Liver (tissue), 9 donors: Measurements from ENCODE around the gene CFAP70. TPM values are rescaled to one million over a fixed set of nuclear protein-coding genes. Genes with fewer than 3 reads are reported as not detected.

Experiments used
- DNase-seq: peaks from one replicate; pipeline ENCODE4 v3.0.0-alpha.2; 2017; ENCODE audit warnings: low spot score
- H3K27ac ChIP-seq, 2 donors: one replicate each; pipeline ENCODE4 v1.7.0; 2013; ENCODE audit warnings: inconsistent platforms in 2 of 2, low read length in 2 of 2, control low read depth in 1 of 2, low read depth in 1 of 2, mild to moderate bottlenecking in 1 of 2
- H3K27me3 ChIP-seq, 4 donors: one replicate each; pipeline versions ENCODE4 v1.6.1 to v1.7.0; 2013; ENCODE audit warnings: low read length in 3 of 4, inconsistent platforms in 1 of 4, mild to moderate bottlenecking in 1 of 4, moderate library complexity in 1 of 4; ENCODE audit not compliant: control insufficient read depth in 4 of 4, insufficient read depth in 4 of 4
- H3K36me3 ChIP-seq, 4 donors: one replicate each; pipeline versions ENCODE4 v1.6.1 to v1.7.0; 2013; ENCODE audit warnings: low read length in 3 of 4, mild to moderate bottlenecking in 3 of 4, low read depth in 1 of 4, moderate library complexity in 1 of 4; ENCODE audit not compliant: control insufficient read depth in 4 of 4, insufficient read depth in 3 of 4
- H3K4me1 ChIP-seq, 4 donors: one replicate each; pipeline versions ENCODE4 v1.6.1 to v1.7.0; 2013; ENCODE audit warnings: low read length in 3 of 4, mild to moderate bottlenecking in 3 of 4, moderate library complexity in 1 of 4; ENCODE audit not compliant: control insufficient read depth in 4 of 4, insufficient read depth in 4 of 4
- H3K4me3 ChIP-seq, 3 donors: one replicate each; pipeline versions ENCODE4 v1.6.1 to v1.7.0; 2013; ENCODE audit warnings: low read length in 3 of 3, control low read depth in 1 of 3, low read depth in 1 of 3, mild to moderate bottlenecking in 1 of 3
- H3K9ac ChIP-seq, 2 donors: one replicate each; pipeline ENCODE4 v1.7.0; 2013; ENCODE audit warnings: low read length in 2 of 2, mild to moderate bottlenecking in 2 of 2, moderate library complexity in 2 of 2, control low read depth in 1 of 2, low read depth in 1 of 2
- H3K9me3 ChIP-seq, 4 donors: one replicate each; pipeline versions ENCODE4 v1.6.1 to v1.7.0; 2013; ENCODE audit warnings: low read length in 3 of 4; ENCODE audit not compliant: control insufficient read depth in 4 of 4
- EGR1 ChIP-seq, 2 donors: IDR thresholded peaks; 2 replicates each; pipeline ENCODE4 v1.6.1; 2016 to 2018; ENCODE audit warnings: antibody characterized with exemption in 2 of 2, low read depth in 2 of 2
- FOXA1 ChIP-seq: IDR thresholded peaks from 2 replicates; pipeline ENCODE4 v1.6.1; 2016; ENCODE audit warnings: antibody characterized with exemption
- FOXA2 ChIP-seq: IDR thresholded peaks from 2 replicates; pipeline ENCODE4 v1.6.1; 2016; ENCODE audit warnings: antibody characterized with exemption
- GABPA ChIP-seq, 2 donors: IDR thresholded peaks in 1 of 2; conservative IDR thresholded peaks in 1 of 2; 2 replicates each; pipeline ENCODE4 v1.6.1; 2016; ENCODE audit warnings: antibody characterized with exemption in 2 of 2, mild to moderate bottlenecking in 1 of 2, moderate library complexity in 1 of 2
- HNF4A ChIP-seq, 2 donors: conservative IDR thresholded peaks; 2 replicates each; pipeline ENCODE4 v1.6.1; 2016; ENCODE audit warnings: antibody characterized with exemption in 2 of 2, mild to moderate bottlenecking in 2 of 2
- HNF4G ChIP-seq: IDR thresholded peaks from 2 replicates; pipeline ENCODE4 v1.6.1; 2016; ENCODE audit warnings: antibody characterized with exemption
- JUND ChIP-seq, 2 donors: IDR thresholded peaks; 2 replicates each; pipeline ENCODE4 v1.6.1; 2016; ENCODE audit warnings: antibody characterized with exemption in 2 of 2
- MAX ChIP-seq: IDR thresholded peaks from 2 replicates; pipeline ENCODE4 v1.6.1; 2016; ENCODE audit warnings: antibody characterized with exemption
- NR2F2 ChIP-seq: IDR thresholded peaks from 2 replicates; pipeline ENCODE4 v1.6.1; 2016; ENCODE audit warnings: antibody characterized with exemption
- RAD21 ChIP-seq, 2 donors: IDR thresholded peaks; 2 replicates each; pipeline ENCODE4 v1.6.1; 2016; ENCODE audit warnings: antibody characterized with exemption in 2 of 2, mild to moderate bottlenecking in 2 of 2
- REST ChIP-seq: IDR thresholded peaks from 2 replicates; pipeline ENCODE4 v1.6.1; 2016; ENCODE audit warnings: antibody characterized with exemption, mild to moderate bottlenecking
- RXRA ChIP-seq, 2 donors: IDR thresholded peaks; 2 replicates each; pipeline ENCODE4 v1.6.1; 2017 to 2018; ENCODE audit warnings: antibody characterized with exemption in 2 of 2, mild to moderate bottlenecking in 1 of 2
- SP1 ChIP-seq: IDR thresholded peaks from 2 replicates; pipeline ENCODE4 v1.6.1; 2018; ENCODE audit warnings: antibody characterized with exemption, mild to moderate bottlenecking
- TAF1 ChIP-seq: conservative IDR thresholded peaks from 2 replicates; pipeline ENCODE4 v1.6.1; 2016; ENCODE audit warnings: antibody characterized with exemption, mild to moderate bottlenecking
- YY1 ChIP-seq: IDR thresholded peaks from 2 replicates; pipeline ENCODE4 v1.6.1; 2016; ENCODE audit warnings: antibody characterized with exemption, mild to moderate bottlenecking
- WGBS: extraction: QIAGEN DNeasy Blood & Tissue Kit; methylation state at CpG from one replicate; pipeline ENCODE4 v1.1.7; 2013; 5-methylcytosine and 5-hydroxymethylcytosine counted together
- polyA plus RNA-seq, 2 donors: library from polyadenylated mRNA; stranded (reverse) in 1 of 2; unstranded in 1 of 2; fragments of 200-250 nt in 1 of 2; fragments of >200 nt in 1 of 2; fragmentation: Nextera tagmentation in 1 of 2; extraction: Ambion mirVana in 1 of 2; gene quantifications; one replicate each; pipeline versions ENCODE4 v1.2.1 to v1.2.3, GENCODE V29; 2013 to 2015
- total RNA-seq, 2 donors: library from RNA; depleted of rRNA; stranded (reverse); fragments of >200 nt; gene quantifications; one replicate each; pipeline ENCODE4 v1.2.3, GENCODE V29; 2014
- TF ChIP-seq, protein P1 (sequence below): IDR thresholded peaks from 2 replicates; pipeline ENCODE4 v1.6.1; 2016; ENCODE audit warnings: antibody characterized with exemption
- TF ChIP-seq, protein P2 (sequence below): IDR thresholded peaks from 2 replicates; pipeline ENCODE4 v1.6.1; 2016; ENCODE audit warnings: antibody characterized with exemption
- TF ChIP-seq, protein P3 (sequence below): fragments of 150-350 bp; IDR thresholded peaks from 2 replicates; pipeline ENCODE4 v1.5.1; 2017; ENCODE audit warnings: improper control_type of control experiment, low read depth, low read length; ENCODE audit not compliant: missing input control
- donor health status: healthy.
- donor health status: healthy.
- donor health status: healthy.
- donor health status: healthy.
- donor health status: healthy.

The CFAP70 gene
- total and polyA plus RNA-seq, 4 donors, result 0.46 to 2.3 (median 0.80) TPM

DNA sequence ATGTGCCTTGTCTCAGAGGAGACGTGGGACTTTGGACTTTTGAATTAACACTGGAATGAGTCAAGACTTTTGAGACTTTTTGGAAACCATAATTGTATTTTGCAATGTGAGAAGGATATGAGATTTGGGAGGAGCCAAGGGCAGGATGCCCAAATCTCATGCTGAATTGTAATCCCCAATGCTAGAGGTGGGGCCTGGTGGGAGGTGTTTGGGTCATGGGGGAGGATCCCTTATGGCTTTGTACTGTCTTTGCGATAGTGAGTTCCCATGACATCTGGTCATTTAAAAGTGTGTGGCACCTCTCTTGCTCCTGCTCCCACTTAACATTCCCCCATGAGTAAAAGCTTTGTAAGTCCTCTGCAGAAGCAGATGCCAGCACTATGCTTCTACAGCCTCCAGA, 150.8 kb downstream of the CFAP70 start:
- Histone ChIP-seq H3K27me3 (no peaks in the 10 kb centered on the region), H3K4me3 (no peak overlapping the region), H3K4me1 (peaks cover 0 to 15% (median 14%) of the 10 kb centered on the region in 4 donors), H3K36me3 (peaks cover 0 to 8% (median 0%) of the 10 kb centered on the region in 4 donors), H3K9ac (no peak overlapping the region), H3K9me3 (no peaks in the 10 kb centered on the region), H3K27ac (no peak overlapping the region)
- TF ChIP-seq NR2F2 (no peak), RAD21 (IDR thresholded peaks at IDR 0.05) (no peak), SP1 (no peak), REST (no peak), FOXA1 (no peak), HNF4G (no peak), MAX (no peak), FOXA2 (no peak), RXRA (IDR thresholded peaks at IDR 0.05) (no peak), YY1 (no peak), JUND (IDR thresholded peaks at IDR 0.05) (no peak), TAF1 (no peak)
- TF ChIP-seq, protein P1, sequence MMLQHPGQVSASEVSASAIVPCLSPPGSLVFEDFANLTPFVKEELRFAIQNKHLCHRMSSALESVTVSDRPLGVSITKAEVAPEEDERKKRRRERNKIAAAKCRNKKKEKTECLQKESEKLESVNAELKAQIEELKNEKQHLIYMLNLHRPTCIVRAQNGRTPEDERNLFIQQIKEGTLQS, result no peak
- TF ChIP-seq, protein P2, sequence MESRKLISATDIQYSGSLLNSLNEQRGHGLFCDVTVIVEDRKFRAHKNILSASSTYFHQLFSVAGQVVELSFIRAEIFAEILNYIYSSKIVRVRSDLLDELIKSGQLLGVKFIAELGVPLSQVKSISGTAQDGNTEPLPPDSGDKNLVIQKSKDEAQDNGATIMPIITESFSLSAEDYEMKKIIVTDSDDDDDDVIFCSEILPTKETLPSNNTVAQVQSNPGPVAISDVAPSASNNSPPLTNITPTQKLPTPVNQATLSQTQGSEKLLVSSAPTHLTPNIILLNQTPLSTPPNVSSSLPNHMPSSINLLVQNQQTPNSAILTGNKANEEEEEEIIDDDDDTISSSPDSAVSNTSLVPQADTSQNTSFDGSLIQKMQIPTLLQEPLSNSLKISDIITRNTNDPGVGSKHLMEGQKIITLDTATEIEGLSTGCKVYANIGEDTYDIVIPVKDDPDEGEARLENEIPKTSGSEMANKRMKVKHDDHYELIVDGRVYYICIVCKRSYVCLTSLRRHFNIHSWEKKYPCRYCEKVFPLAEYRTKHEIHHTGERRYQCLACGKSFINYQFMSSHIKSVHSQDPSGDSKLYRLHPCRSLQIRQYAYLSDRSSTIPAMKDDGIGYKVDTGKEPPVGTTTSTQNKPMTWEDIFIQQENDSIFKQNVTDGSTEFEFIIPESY, result no peak
- TF ChIP-seq, protein P3, sequence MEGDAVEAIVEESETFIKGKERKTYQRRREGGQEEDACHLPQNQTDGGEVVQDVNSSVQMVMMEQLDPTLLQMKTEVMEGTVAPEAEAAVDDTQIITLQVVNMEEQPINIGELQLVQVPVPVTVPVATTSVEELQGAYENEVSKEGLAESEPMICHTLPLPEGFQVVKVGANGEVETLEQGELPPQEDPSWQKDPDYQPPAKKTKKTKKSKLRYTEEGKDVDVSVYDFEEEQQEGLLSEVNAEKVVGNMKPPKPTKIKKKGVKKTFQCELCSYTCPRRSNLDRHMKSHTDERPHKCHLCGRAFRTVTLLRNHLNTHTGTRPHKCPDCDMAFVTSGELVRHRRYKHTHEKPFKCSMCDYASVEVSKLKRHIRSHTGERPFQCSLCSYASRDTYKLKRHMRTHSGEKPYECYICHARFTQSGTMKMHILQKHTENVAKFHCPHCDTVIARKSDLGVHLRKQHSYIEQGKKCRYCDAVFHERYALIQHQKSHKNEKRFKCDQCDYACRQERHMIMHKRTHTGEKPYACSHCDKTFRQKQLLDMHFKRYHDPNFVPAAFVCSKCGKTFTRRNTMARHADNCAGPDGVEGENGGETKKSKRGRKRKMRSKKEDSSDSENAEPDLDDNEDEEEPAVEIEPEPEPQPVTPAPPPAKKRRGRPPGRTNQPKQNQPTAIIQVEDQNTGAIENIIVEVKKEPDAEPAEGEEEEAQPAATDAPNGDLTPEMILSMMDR, result no peak
- no peak for DNase-seq
- 97% methylated on average over 2 of the region's 2 CpGs for WGBS

DNA sequence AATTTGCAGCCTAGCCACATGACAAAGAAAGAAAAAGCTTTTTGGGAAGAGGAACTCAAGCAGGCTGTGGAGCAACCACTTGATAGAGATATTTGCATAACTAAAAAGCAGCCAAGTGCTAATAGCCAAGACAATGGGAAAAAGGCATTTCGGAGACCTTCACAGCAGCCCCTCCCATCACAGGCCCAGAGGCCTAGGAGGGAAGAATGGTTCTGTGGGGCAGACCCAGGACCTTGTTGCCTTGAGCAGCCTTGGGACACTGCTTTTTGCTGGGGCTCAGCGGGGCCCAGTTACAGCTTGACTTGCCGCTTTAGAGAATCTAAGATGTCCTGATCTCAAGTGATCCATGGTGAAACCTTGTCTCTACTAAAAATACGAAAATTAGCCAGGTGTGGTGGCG, 152.3 kb downstream of the CFAP70 start:
- no peak overlapping the region for H3K4me3 ChIP-seq
- H3K36me3 ChIP-seq, result peaks cover 0 to 8% (median 0%) of the 10 kb centered on the region in 4 donors
- 98% methylated on average over 5 of the region's 5 CpGs for WGBS
- DNase-seq, result no peak
- H3K9me3 ChIP-seq, result no peaks in the 10 kb centered on the region
- no peak overlapping the region for H3K9ac ChIP-seq
- H3K27me3 ChIP-seq, result no peaks in the 10 kb centered on the region
- peaks cover 0 to 8% (median 7%) of the 10 kb centered on the region in 4 donors for H3K4me1 ChIP-seq
- TF ChIP-seq HNF4G (no peak), MAX (no peak), TAF1 (no peak), RXRA (IDR thresholded peaks at IDR 0.05) (no peak), YY1 (no peak), NR2F2 (no peak), FOXA1 (no peak), GABPA (IDR thresholded peaks at IDR 0.05 in 1 of 2, conservative IDR thresholded peaks at IDR 0.05 in 1 of 2) (no peak), JUND (IDR thresholded peaks at IDR 0.05) (no peak), EGR1 (IDR thresholded peaks at IDR 0.05; ENCODE audit: low read depth in 2 of 2) (no peak), FOXA2 (no peak), HNF4A (conservative IDR thresholded peaks at IDR 0.05) (no peak), SP1 (no peak)
- TF ChIP-seq, protein P1, result no peak
- TF ChIP-seq, protein P3, result no peak
- TF ChIP-seq, protein P2, result no peak
- H3K27ac ChIP-seq, result no peak overlapping the region
